Subcutaneous abdominal adipose tissue (tissue), 5 donors: ENCODE measurements around the gene ARSJ.

Experiments used
- H3K27ac ChIP-seq: one replicate; pipeline ENCODE4 v1.7.0; 2013; ENCODE audit warnings: low read depth, mild to moderate bottlenecking, inconsistent platforms, low read length, moderate library complexity
- H3K27me3 ChIP-seq, 5 donors: one replicate each; pipeline ENCODE4 v1.7.0; 2013; ENCODE audit warnings: low read length in 5 of 5, inconsistent platforms in 1 of 5; ENCODE audit not compliant: control insufficient read depth in 5 of 5, insufficient read depth in 4 of 5
- H3K36me3 ChIP-seq, 5 donors: one replicate each; pipeline ENCODE4 v1.7.0; 2013; ENCODE audit warnings: low read length in 5 of 5; ENCODE audit not compliant: control insufficient read depth in 5 of 5, insufficient read depth in 5 of 5
- H3K4me1 ChIP-seq, 5 donors: one replicate each; pipeline ENCODE4 v1.7.0; 2013; ENCODE audit warnings: low read length in 5 of 5, mild to moderate bottlenecking in 3 of 5, moderate library complexity in 1 of 5; ENCODE audit not compliant: control insufficient read depth in 5 of 5, insufficient read depth in 5 of 5
- H3K4me3 ChIP-seq, 5 donors: one replicate each; pipeline ENCODE4 v1.7.0; 2013; ENCODE audit warnings: low read length in 5 of 5, low read depth in 1 of 5
- H3K9ac ChIP-seq, 5 donors: one replicate each; pipeline ENCODE4 v1.7.0; 2013; ENCODE audit warnings: low read length in 5 of 5, mild to moderate bottlenecking in 4 of 5, moderate library complexity in 3 of 5
- H3K9me3 ChIP-seq, 5 donors: one replicate each; pipeline ENCODE4 v1.7.0; 2013; ENCODE audit warnings: low read length in 5 of 5; ENCODE audit not compliant: control insufficient read depth in 5 of 5
- donor health status: healthy.
- donor health status: healthy.
- donor health status: healthy.
- donor health status: healthy.
- donor health status: healthy.

The ARSJ gene

GRCh38 chr4:113919145-113919544 is 60.3 kb downstream of the ARSJ start:
- no peak overlapping the region for H3K27ac ChIP-seq
- no peaks in the 10 kb centered on the region for H3K27me3 ChIP-seq
- H3K9ac ChIP-seq, result no peak overlapping the region
- no peaks in the 10 kb centered on the region for H3K4me1 ChIP-seq
- no peaks in the 10 kb centered on the region for H3K9me3 ChIP-seq
- H3K36me3 ChIP-seq, result no peaks in the 10 kb centered on the region
- no peak overlapping the region for H3K4me3 ChIP-seq

- Histone ChIP-seq H3K9me3 (no peaks in the 10 kb centered on the region), H3K4me1 (no peaks in the 10 kb centered on the region), H3K36me3 (no peaks in the 10 kb centered on the region), H3K27me3 (no peaks in the 10 kb centered on the region), H3K4me3 (no peak overlapping the region), H3K9ac (no peak overlapping the region), H3K27ac (no peak overlapping the region)
Observed at GRCh38 chr4:113908829-113909228, 70.6 kb downstream of the ARSJ start.

- no peaks in the 10 kb centered on the region for H3K36me3 ChIP-seq
- H3K27ac ChIP-seq, result no peak overlapping the region
- H3K9me3 ChIP-seq, result no peaks in the 10 kb centered on the region
- no peak overlapping the region for H3K4me3 ChIP-seq
- H3K9ac ChIP-seq, result no peak overlapping the region
- no peaks in the 10 kb centered on the region for H3K27me3 ChIP-seq
- H3K4me1 ChIP-seq, result no peaks in the 10 kb centered on the region
Observed at GRCh38 chr4:113907559-113907958, 71.9 kb downstream of the ARSJ start.

GRCh38 chr4:113905301-113905700 is 74.1 kb downstream of the ARSJ start:
- no peaks in the 10 kb centered on the region for H3K9me3 ChIP-seq
- H3K4me1 ChIP-seq, result no peaks in the 10 kb centered on the region
- no peak overlapping the region for H3K9ac ChIP-seq
- no peak overlapping the region for H3K27ac ChIP-seq
- H3K27me3 ChIP-seq, result no peaks in the 10 kb centered on the region
- H3K4me3 ChIP-seq, result no peak overlapping the region
- H3K36me3 ChIP-seq, result no peaks in the 10 kb centered on the region

- Histone ChIP-seq H3K9me3 (no peaks in the 10 kb centered on the region), H3K4me3 (no peak overlapping the region), H3K27ac (no peak overlapping the region), H3K9ac (no peak overlapping the region), H3K4me1 (no peaks in the 10 kb centered on the region), H3K27me3 (no peaks in the 10 kb centered on the region), H3K36me3 (no peaks in the 10 kb centered on the region)
Observed at GRCh38 chr4:113904877-113905276, 74.6 kb downstream of the ARSJ start.

- Histone ChIP-seq H3K27me3 (no peaks in the 10 kb centered on the region), H3K36me3 (no peaks in the 10 kb centered on the region), H3K9ac (no peak overlapping the region), H3K4me1 (no peaks in the 10 kb centered on the region), H3K9me3 (no peaks in the 10 kb centered on the region), H3K27ac (no peak overlapping the region), H3K4me3 (no peak overlapping the region)
Observed at GRCh38 chr4:113901994-113902787, 77.3 kb downstream of the ARSJ start.

- H3K27ac ChIP-seq, result no peak overlapping the region
- no peaks in the 10 kb centered on the region for H3K36me3 ChIP-seq
- no peaks in the 10 kb centered on the region for H3K4me1 ChIP-seq
- H3K27me3 ChIP-seq, result no peaks in the 10 kb centered on the region
- no peaks in the 10 kb centered on the region for H3K9me3 ChIP-seq
- no peak overlapping the region for H3K9ac ChIP-seq
- H3K4me3 ChIP-seq, result no peak overlapping the region
Observed at GRCh38 chr4:113899271-113900070, 80.0 kb downstream of the ARSJ start.

GRCh38 chr4:113893546-113893945 is 85.9 kb downstream of the ARSJ start:
- no peaks in the 10 kb centered on the region for H3K9me3 ChIP-seq
- H3K4me3 ChIP-seq, result no peak overlapping the region
- no peaks in the 10 kb centered on the region for H3K4me1 ChIP-seq
- H3K36me3 ChIP-seq, result no peaks in the 10 kb centered on the region
- no peak overlapping the region for H3K9ac ChIP-seq
- H3K27ac ChIP-seq, result no peak overlapping the region
- no peaks in the 10 kb centered on the region for H3K27me3 ChIP-seq

GRCh38 chr4:113888006-113888405 is 91.4 kb downstream of the ARSJ start:
- Histone ChIP-seq H3K4me1 (no peaks in the 10 kb centered on the region), H3K9ac (no peak overlapping the region), H3K36me3 (no peaks in the 10 kb centered on the region), H3K27ac (no peak overlapping the region), H3K27me3 (no peaks in the 10 kb centered on the region), H3K9me3 (no peaks in the 10 kb centered on the region), H3K4me3 (no peak overlapping the region)

GRCh38 chr4:113885291-113885690 is 94.2 kb downstream of the ARSJ start:
- Histone ChIP-seq H3K36me3 (no peaks in the 10 kb centered on the region), H3K4me1 (peaks cover 0 to 5% (median 0%) of the 10 kb centered on the region in 5 donors), H3K9me3 (no peaks in the 10 kb centered on the region), H3K4me3 (no peak overlapping the region), H3K27me3 (no peaks in the 10 kb centered on the region), H3K9ac (no peak overlapping the region), H3K27ac (no peak overlapping the region)
